Upper lobe of right lung (tissue), 1 donor: ENCODE results near the gene FUZ. TPM values are rescaled to one million over a fixed set of nuclear protein-coding genes. Genes with fewer than 3 reads are reported as not detected.

Source experiments
- ATAC-seq: fragments of 200-7000 bp; cut with Tn5 transposase; one replicate; pipeline ENCODE4 v1.9.1; 2020; ENCODE audit warnings: mild to moderate bottlenecking, moderate library complexity
- DNase-seq: peaks from one replicate; pipeline ENCODE4 v3.0.0-alpha.2; 2020
- H3K27ac ChIP-seq: fragments of 200-600 bp; one replicate; pipeline ENCODE4 v1.8.0; 2022
- H3K27me3 ChIP-seq: fragments of 200-600 bp; one replicate; pipeline ENCODE4 v1.8.0; 2022; ENCODE audit warnings: mild to moderate bottlenecking
- H3K36me3 ChIP-seq: fragments of 200-600 bp; one replicate; pipeline ENCODE4 v1.8.0; 2022
- H3K4me1 ChIP-seq: fragments of 200-600 bp; one replicate; pipeline ENCODE4 v1.8.0; 2022
- H3K4me3 ChIP-seq: fragments of 200-600 bp; one replicate; pipeline ENCODE4 v1.8.0; 2022; ENCODE audit warnings: mild to moderate bottlenecking
- H3K9me3 ChIP-seq: fragments of 200-600 bp; one replicate; pipeline ENCODE4 v1.8.0; 2022
- CTCF ChIP-seq: fragments of 200-600 bp; IDR thresholded peaks from one replicate; pipeline ENCODE4 v1.8.0; 2022; ENCODE audit warnings: antibody characterized with exemption
- intact Hi-C: fragments of 100-400 bp; cut with DNase I; formaldehyde crosslinking; loops from one replicate; pipeline ENCODE4 v1.11.0; 2022
- total RNA-seq: library from RNA; stranded (reverse); fragmentation: NEBNext Ultra II Directional; extraction: Animal tissue kit (Norgen Biotek cat#: 25700); gene quantifications from one replicate; pipeline ENCODE4 v1.2.1, GENCODE V29; 2021
- donor health status: DM: no; HTN: yes; CAD: no; lungs with severe emphysema.

FUZ gene
- total RNA-seq, 1 donor from 2014 or later, result 20.1 TPM

- Histone ChIP-seq H3K36me3 (no peaks in the 10 kb centered on the region), H3K4me1 (peaks cover 16% of the 10 kb centered on the region), H3K27ac (no peak overlapping the region), H3K4me3 (no peak overlapping the region), H3K27me3 (no peaks in the 10 kb centered on the region), H3K9me3 (no peaks in the 10 kb centered on the region)
- ATAC-seq (no peak), DNase-seq (no peak)
- intact Hi-C loops, result no loop called here
- TF ChIP-seq CTCF, result no peak
Observed at GRCh38 chr19:49771674-49772139, 41.4 kb downstream of the FUZ start.

GRCh38 chr19:49770529-49770928 is 42.6 kb downstream of the FUZ start:
- TF ChIP-seq CTCF, result no peak
- Histone ChIP-seq H3K36me3 (no peaks in the 10 kb centered on the region), H3K4me3 (no peak overlapping the region), H3K9me3 (no peaks in the 10 kb centered on the region), H3K27me3 (no peaks in the 10 kb centered on the region), H3K27ac (no peak overlapping the region), H3K4me1 (peaks cover 16% of the 10 kb centered on the region)
- DNase-seq, result no peak
- intact Hi-C loops, result no loop called here
- ATAC-seq, result no peak

GRCh38 chr19:49767967-49768581 is 45.0 kb downstream of the FUZ start:
- H3K27me3 ChIP-seq, result no peaks in the 10 kb centered on the region
- no peak for DNase-seq
- no peak for TF ChIP-seq CTCF
- no peak for ATAC-seq
- peaks cover 16% of the 10 kb centered on the region for H3K4me1 ChIP-seq
- H3K4me3 ChIP-seq, result peak overlapping the region; percentile 77
- H3K9me3 ChIP-seq, result no peaks in the 10 kb centered on the region
- intact Hi-C loops, result no loop called here
- no peak overlapping the region for H3K27ac ChIP-seq
- H3K36me3 ChIP-seq, result no peaks in the 10 kb centered on the region

- no peak for DNase-seq
- H3K27me3 ChIP-seq, result no peaks in the 10 kb centered on the region
- H3K27ac ChIP-seq, result peak overlapping the region; percentile 75
- no peaks in the 10 kb centered on the region for H3K9me3 ChIP-seq
- H3K4me1 ChIP-seq, result peaks cover 16% of the 10 kb centered on the region
- ATAC-seq, result no peak
- no peak for TF ChIP-seq CTCF
- intact Hi-C loops, result no loop called here
- peak overlapping the region; percentile 77 for H3K4me3 ChIP-seq
- H3K36me3 ChIP-seq, result no peaks in the 10 kb centered on the region
Observed at GRCh38 chr19:49767381-49767780, 45.7 kb downstream of the FUZ start.

GRCh38 chr19:49766930-49767299 is 46.2 kb downstream of the FUZ start, which contains the start of gene AP2A1:
AP2A1 (plus strand) TSS chr19:49767001; CDS start chr19:49767134, 133 bp downstream.
- no peaks in the 10 kb centered on the region for H3K9me3 ChIP-seq
- DNase-seq (no peak), ATAC-seq (no peak)
- no peak for TF ChIP-seq CTCF
- no peaks in the 10 kb centered on the region for H3K27me3 ChIP-seq
- H3K27ac ChIP-seq, result peak within 1 kb of the TSS; percentile 88
- H3K4me1 ChIP-seq, result peaks cover 16% of the 10 kb centered on the region
- intact Hi-C loops, result no loop called here
- peak within 1 kb of the TSS; percentile 77 for H3K4me3 ChIP-seq
- H3K36me3 ChIP-seq, result no peaks in the 10 kb centered on the region
